Hepatocyte (in vitro differentiated cells): ENCODE data around the gene TMA16. TPM values are rescaled to one million over a fixed set of nuclear protein-coding genes. Genes with fewer than 3 reads are reported as not detected.

ENCODE experiments used
- DNase-seq: peaks from one replicate; pipeline ENCODE4 v3.0.0-alpha.2; 2016; ENCODE audit warnings: low spot score
- H2AFZ ChIP-seq: fragments of 200-600 bp; sonication (generic); 2 replicates; pipeline ENCODE4 v1.6.0; 2016; ENCODE audit warnings: antibody characterized with exemption, mild to moderate bottlenecking
- H3K27ac ChIP-seq: fragments of 200-600 bp; sonication (generic); 2 replicates; pipeline ENCODE4 v1.5.1; 2016; ENCODE audit warnings: mild to moderate bottlenecking
- H3K27me3 ChIP-seq: fragments of 200-600 bp; sonication (generic); 2 replicates; pipeline ENCODE4 v1.6.1; 2016
- H3K36me3 ChIP-seq: fragments of 200-600 bp; sonication (generic); replicated peaks from 2 replicates; pipeline ENCODE4 v1.5.1; 2016; ENCODE audit warnings: low read depth; ENCODE audit not compliant: insufficient read depth
- H3K4me1 ChIP-seq: fragments of 200-600 bp; sonication (generic); 2 replicates; pipeline ENCODE4 v1.5.1; 2016; ENCODE audit warnings: mild to moderate bottlenecking, moderate library complexity; ENCODE audit not compliant: insufficient read depth
- H3K4me2 ChIP-seq: fragments of 200-600 bp; sonication (generic); 2 replicates; pipeline ENCODE4 v1.6.0; 2016
- H3K4me3 ChIP-seq: fragments of 200-600 bp; sonication (generic); 2 replicates; pipeline ENCODE4 v1.5.1; 2016; ENCODE audit warnings: mild to moderate bottlenecking
- H3K79me2 ChIP-seq: fragments of 200-600 bp; sonication (generic); 2 replicates; pipeline ENCODE4 v1.6.0; 2017; ENCODE audit warnings: mild to moderate bottlenecking
- H3K9me2 ChIP-seq: fragments of 200-600 bp; sonication (generic); replicated peaks from 2 replicates; pipeline ENCODE4 v1.6.0; 2017; ENCODE audit warnings: mild to moderate bottlenecking; ENCODE audit not compliant: insufficient read depth
- H3K9me3 ChIP-seq: fragments of 200-600 bp; sonication (generic); 2 replicates; pipeline ENCODE4 v1.5.1; 2016; ENCODE audit warnings: low read depth, mild to moderate bottlenecking
- H4K20me1 ChIP-seq: fragments of 200-600 bp; sonication (generic); 2 replicates; pipeline ENCODE4 v1.6.0; 2016; ENCODE audit warnings: mild to moderate bottlenecking; ENCODE audit not compliant: insufficient read depth, poor library complexity, severe bottlenecking
- CTCF ChIP-seq: fragments of 200-600 bp; sonication (generic); IDR thresholded peaks from 2 replicates; pipeline ENCODE4 v1.5.1; 2016; ENCODE audit warnings: antibody characterized with exemption, mild to moderate bottlenecking; ENCODE audit not compliant: poor library complexity
- EZH2 ChIP-seq: fragments of 200-600 bp; sonication (generic); IDR thresholded peaks from 2 replicates; pipeline ENCODE4 v1.6.1; 2016; ENCODE audit warnings: antibody characterized with exemption, mild to moderate bottlenecking, borderline replicate concordance
- EZH2phosphoT487 ChIP-seq: fragments of 200-600 bp; sonication (generic); IDR thresholded peaks from one replicate; pipeline ENCODE4 v1.6.1; 2018; ENCODE audit warnings: antibody characterized with exemption, mild to moderate bottlenecking, low read depth, moderate library complexity; ENCODE audit not compliant: unreplicated experiment, severe bottlenecking
- WGBS: methylation state at CpG from one replicate; pipeline ENCODE4 v1.1.6; 2016; ENCODE audit warnings: low lambda C conversion rate; ENCODE audit errors: missing lambda C conversion rate; 5-methylcytosine and 5-hydroxymethylcytosine counted together
- polyA plus RNA-seq: library from polyadenylated mRNA; unstranded; fragments of >200 nt; fragmentation: Nextera tagmentation; extraction: Ambion mirVana; gene quantifications from 2 replicates; pipeline ENCODE4 v1.2.1, GENCODE V29; 2016
- total RNA-seq: library from RNA; depleted of rRNA; stranded (reverse); fragments of >200 nt; gene quantifications from 2 replicates; pipeline ENCODE4 v1.2.3, GENCODE V29; 2014

Gene TMA16
- total and polyA plus RNA-seq, 2 experiments from 2014 or later = 10.9 to 24.9 TPM

GRCh38 chr4:163563592-163563991 lies 69.1 kb downstream of the TMA16 start:
- H3K4me3 ChIP-seq = no peak overlapping the region
- no peaks in the 10 kb centered on the region for H3K4me1 ChIP-seq
- no peaks in the 10 kb centered on the region for H3K9me3 ChIP-seq
- no peaks in the 10 kb centered on the region for H3K27me3 ChIP-seq
- H4K20me1 ChIP-seq = no peaks in the 10 kb centered on the region
- H3K79me2 ChIP-seq = no peaks in the 10 kb centered on the region
- H3K27ac ChIP-seq = no peak overlapping the region
- no peak overlapping the region for H2AFZ ChIP-seq
- DNase-seq = no peak
- H3K36me3 ChIP-seq = no peaks in the 10 kb centered on the region
- 93% methylated on average over 6 of the region's 6 CpGs for WGBS
- no peak for TF ChIP-seq EZH2
- no peak for TF ChIP-seq CTCF
- TF ChIP-seq EZH2phosphoT487 = no peak
- H3K4me2 ChIP-seq = no peak overlapping the region
- no peaks in the 10 kb centered on the region for H3K9me2 ChIP-seq

GRCh38 chr4:163564221-163564720 lies 69.8 kb downstream of the TMA16 start:
- TF ChIP-seq CTCF = no peak
- no peak for TF ChIP-seq EZH2phosphoT487
- TF ChIP-seq EZH2 = no peak
- no peak for DNase-seq
- WGBS = 95% methylated on average over 2 of the region's 2 CpGs
- Histone ChIP-seq H3K9me3 (no peaks in the 10 kb centered on the region), H3K4me2 (no peak overlapping the region), H3K36me3 (no peaks in the 10 kb centered on the region), H3K4me1 (no peaks in the 10 kb centered on the region), H3K9me2 (no peaks in the 10 kb centered on the region), H3K79me2 (no peaks in the 10 kb centered on the region), H2AFZ (no peak overlapping the region), H3K27me3 (no peaks in the 10 kb centered on the region), H3K27ac (no peak overlapping the region), H4K20me1 (no peaks in the 10 kb centered on the region), H3K4me3 (no peak overlapping the region)

- H3K36me3 ChIP-seq = no peaks in the 10 kb centered on the region
- H3K27ac ChIP-seq = no peak overlapping the region
- no peaks in the 10 kb centered on the region for H3K4me1 ChIP-seq
- no peak overlapping the region for H2AFZ ChIP-seq
- no peak for DNase-seq
- 49% methylated on average over 5 of the region's 5 CpGs for WGBS
- no peaks in the 10 kb centered on the region for H4K20me1 ChIP-seq
- TF ChIP-seq CTCF (no peak), EZH2 (no peak), EZH2phosphoT487 (no peak)
- H3K4me2 ChIP-seq = peak overlapping the region; percentile 21
- H3K79me2 ChIP-seq = no peaks in the 10 kb centered on the region
- no peak overlapping the region for H3K4me3 ChIP-seq
- no peaks in the 10 kb centered on the region for H3K9me3 ChIP-seq
- H3K9me2 ChIP-seq = no peaks in the 10 kb centered on the region
- no peaks in the 10 kb centered on the region for H3K27me3 ChIP-seq
Observed at GRCh38 chr4:163565226-163566135, 71.0 kb downstream of the TMA16 start.
